Trophoblast cell (in vitro differentiated cells and primary cell): ENCODE data around the gene DENND1A.

Source experiments
- DNase-seq, 2 donors: peaks; one replicate each; pipeline ENCODE4 v3.0.0-alpha.2; 2016
- H2AFZ ChIP-seq: 2 replicates; pipeline ENCODE4 v1.6.1; 2013; ENCODE audit warnings: low read length, moderate library complexity, mild to moderate bottlenecking; ENCODE audit not compliant: insufficient read depth, poor library complexity
- H2AK5ac ChIP-seq: 2 replicates; pipeline ENCODE4 v1.6.1; 2013; ENCODE audit warnings: mild to moderate bottlenecking, low read length
- H2BK120ac ChIP-seq: 2 replicates; pipeline ENCODE4 v1.6.1; 2013; ENCODE audit warnings: low read length, mild to moderate bottlenecking, moderate library complexity; ENCODE audit not compliant: insufficient read depth, poor library complexity
- H2BK12ac ChIP-seq: 2 replicates; pipeline ENCODE4 v1.6.1; 2013; ENCODE audit warnings: mild to moderate bottlenecking, low read length, moderate library complexity
- H2BK5ac ChIP-seq: 2 replicates; pipeline ENCODE4 v1.6.1; 2013; ENCODE audit warnings: low read length, low read depth, moderate library complexity, mild to moderate bottlenecking; ENCODE audit not compliant: poor library complexity
- H3K14ac ChIP-seq: 2 replicates; pipeline ENCODE4 v1.6.1; 2013; ENCODE audit warnings: mild to moderate bottlenecking, low read length
- H3K18ac ChIP-seq: 2 replicates; pipeline ENCODE4 v1.6.1; 2013; ENCODE audit warnings: mild to moderate bottlenecking, low read length
- H3K23ac ChIP-seq: 2 replicates; pipeline ENCODE4 v1.6.1; 2013; ENCODE audit warnings: low read length
- H3K27ac ChIP-seq: 2 replicates; pipeline ENCODE4 v1.5.1; 2013; ENCODE audit warnings: low read depth, mild to moderate bottlenecking, inconsistent platforms, low read length, moderate library complexity
- H3K27me3 ChIP-seq: 2 replicates; pipeline ENCODE4 v1.6.1; 2013; ENCODE audit warnings: inconsistent platforms, mild to moderate bottlenecking, low read length, moderate library complexity; ENCODE audit not compliant: insufficient read depth
- H3K36me3 ChIP-seq, 2 experiments: 1 replicate in 1 of 2; 2 replicates in 1 of 2; pipeline ENCODE4 v1.6.1; 2013; ENCODE audit warnings: low read length in 2 of 2, mild to moderate bottlenecking in 2 of 2, moderate library complexity in 1 of 2; ENCODE audit not compliant: insufficient read depth in 2 of 2, control insufficient read depth in 1 of 2
- H3K4ac ChIP-seq: 2 replicates; pipeline ENCODE4 v1.6.1; 2013; ENCODE audit warnings: low read depth, mild to moderate bottlenecking, low read length, moderate library complexity
- H3K4me1 ChIP-seq, 2 experiments: 1 replicate in 1 of 2; 2 replicates in 1 of 2; pipeline ENCODE4 v1.6.1; 2013; ENCODE audit warnings: low read length in 2 of 2, mild to moderate bottlenecking in 2 of 2, moderate library complexity in 1 of 2; ENCODE audit not compliant: insufficient read depth in 2 of 2, control insufficient read depth in 1 of 2
- H3K4me2 ChIP-seq: 2 replicates; pipeline ENCODE4 v1.6.1; 2013; ENCODE audit warnings: inconsistent platforms, mild to moderate bottlenecking, low read length, moderate library complexity
- H3K4me3 ChIP-seq: 2 replicates; pipeline ENCODE4 v1.5.1; 2013; ENCODE audit warnings: mild to moderate bottlenecking, low read depth, low read length, inconsistent platforms
- H3K79me1 ChIP-seq: one replicate; pipeline ENCODE4 v1.6.1; 2013; ENCODE audit warnings: low read length
- H3K79me2 ChIP-seq: 2 replicates; pipeline ENCODE4 v1.6.1; 2013; ENCODE audit warnings: low read length, mild to moderate bottlenecking; ENCODE audit not compliant: control insufficient read depth, insufficient read depth, poor library complexity
- H3K9ac ChIP-seq: 2 replicates; pipeline ENCODE4 v1.6.1; 2013; ENCODE audit warnings: mild to moderate bottlenecking, low read length
- H3K9me3 ChIP-seq: 2 replicates; pipeline ENCODE4 v1.6.1; 2013; ENCODE audit warnings: low read depth, mild to moderate bottlenecking, control low read depth, inconsistent platforms, low read length; ENCODE audit not compliant: insufficient read depth
- H4K12ac ChIP-seq: 2 replicates; pipeline ENCODE4 v1.6.1; 2013; ENCODE audit warnings: low read depth, mild to moderate bottlenecking, low read length, moderate library complexity
- H4K8ac ChIP-seq: 2 replicates; pipeline ENCODE4 v1.6.1; 2013; ENCODE audit warnings: low read depth, mild to moderate bottlenecking, low read length, moderate library complexity
- H4K91ac ChIP-seq: one replicate; pipeline ENCODE4 v1.6.1; 2013; ENCODE audit warnings: low read depth, mild to moderate bottlenecking, low read length, moderate library complexity
- WGBS: extraction: QIAGEN DNeasy Blood & Tissue Kit; methylation state at CpG from one replicate; pipeline ENCODE4 v1.1.7; 2013; ENCODE audit warnings: missing lambda C conversion rate; ENCODE audit not compliant: insufficient read length, insufficient coverage; ENCODE audit errors: extremely low coverage; 5-methylcytosine and 5-hydroxymethylcytosine counted together

The DENND1A gene

GRCh38 chr9:123772374-123772773 lies 157.6 kb downstream of the DENND1A start:
- Histone ChIP-seq H3K14ac (no peak overlapping the region), H3K36me3 (no peaks in the 10 kb centered on the region), H2BK120ac (no peak overlapping the region), H3K18ac (no peak overlapping the region), H3K9me3 (no peaks in the 10 kb centered on the region), H3K23ac (no peak overlapping the region), H4K8ac (no peak overlapping the region), H2BK12ac (no peak overlapping the region), H3K79me1 (no peaks in the 10 kb centered on the region), H3K4me1 (no peaks in the 10 kb centered on the region), H3K4ac (no peak overlapping the region), H2AFZ (no peak overlapping the region), H3K4me3 (no peak overlapping the region), H2AK5ac (no peak overlapping the region), H3K79me2 (no peaks in the 10 kb centered on the region), H4K91ac (no peak overlapping the region), H2BK5ac (no peak overlapping the region), H3K4me2 (no peak overlapping the region), H4K12ac (no peak overlapping the region), H3K27ac (no peak overlapping the region), H3K9ac (no peak overlapping the region), H3K27me3 (no peaks in the 10 kb centered on the region)
- no CpG with 5 or more reads among the region's 3 CpGs for WGBS
- no peak for DNase-seq

- no peaks in the 10 kb centered on the region for H3K36me3 ChIP-seq
- no peak overlapping the region for H3K4ac ChIP-seq
- no peaks in the 10 kb centered on the region for H3K4me1 ChIP-seq
- H3K27me3 ChIP-seq = no peaks in the 10 kb centered on the region
- no peak overlapping the region for H4K8ac ChIP-seq
- H3K18ac ChIP-seq = no peak overlapping the region
- H4K12ac ChIP-seq = no peak overlapping the region
- no peak overlapping the region for H2BK5ac ChIP-seq
- no peak overlapping the region for H2AFZ ChIP-seq
- H3K9me3 ChIP-seq = no peaks in the 10 kb centered on the region
- H3K9ac ChIP-seq = no peak overlapping the region
- no peak overlapping the region for H3K27ac ChIP-seq
- H3K14ac ChIP-seq = no peak overlapping the region
- no peaks in the 10 kb centered on the region for H3K79me2 ChIP-seq
- no peak for DNase-seq
- no peak overlapping the region for H3K23ac ChIP-seq
- H3K4me2 ChIP-seq = no peak overlapping the region
- no peaks in the 10 kb centered on the region for H3K79me1 ChIP-seq
- H2BK120ac ChIP-seq = no peak overlapping the region
- H2AK5ac ChIP-seq = no peak overlapping the region
- no peak overlapping the region for H4K91ac ChIP-seq
- no CpG with 5 or more reads among the region's 1 CpG for WGBS
- no peak overlapping the region for H2BK12ac ChIP-seq
- no peak overlapping the region for H3K4me3 ChIP-seq
These were observed 158.2 kb downstream of the DENND1A start for GRCh38 chr9:123771690-123772089.

GRCh38 chr9:123769719-123770118 lies 160.2 kb downstream of the DENND1A start:
- no peaks in the 10 kb centered on the region for H3K4me1 ChIP-seq
- no peak overlapping the region for H2AK5ac ChIP-seq
- H3K36me3 ChIP-seq = no peaks in the 10 kb centered on the region
- H3K4ac ChIP-seq = no peak overlapping the region
- no peak overlapping the region for H2BK120ac ChIP-seq
- no peak for DNase-seq
- H4K8ac ChIP-seq = no peak overlapping the region
- no peak overlapping the region for H3K14ac ChIP-seq
- no peak overlapping the region for H3K4me2 ChIP-seq
- no peaks in the 10 kb centered on the region for H3K79me1 ChIP-seq
- no peak overlapping the region for H2AFZ ChIP-seq
- no peak overlapping the region for H3K18ac ChIP-seq
- H2BK5ac ChIP-seq = no peak overlapping the region
- no peak overlapping the region for H3K23ac ChIP-seq
- H3K27ac ChIP-seq = no peak overlapping the region
- no peak overlapping the region for H4K12ac ChIP-seq
- no CpG with 5 or more reads among the region's 6 CpGs for WGBS
- H3K27me3 ChIP-seq = no peaks in the 10 kb centered on the region
- H4K91ac ChIP-seq = no peak overlapping the region
- no peak overlapping the region for H3K9ac ChIP-seq
- no peaks in the 10 kb centered on the region for H3K9me3 ChIP-seq
- H3K4me3 ChIP-seq = no peak overlapping the region
- no peaks in the 10 kb centered on the region for H3K79me2 ChIP-seq
- no peak overlapping the region for H2BK12ac ChIP-seq

- Histone ChIP-seq H3K79me2 (no peaks in the 10 kb centered on the region), H3K4me3 (no peak overlapping the region), H3K4ac (no peak overlapping the region), H3K23ac (no peak overlapping the region), H3K9ac (no peak overlapping the region), H3K79me1 (peaks cover 2% of the 10 kb centered on the region), H3K27me3 (no peaks in the 10 kb centered on the region), H2BK120ac (no peak overlapping the region), H2AK5ac (no peak overlapping the region), H4K91ac (no peak overlapping the region), H2AFZ (no peak overlapping the region), H3K27ac (no peak overlapping the region), H3K9me3 (no peaks in the 10 kb centered on the region), H2BK5ac (no peak overlapping the region), H3K36me3 (no peaks in the 10 kb centered on the region), H3K14ac (no peak overlapping the region), H3K4me2 (no peak overlapping the region), H3K4me1 (peaks cover 3 to 4% of the 10 kb centered on the region in 2 experiments), H2BK12ac (no peak overlapping the region), H4K8ac (no peak overlapping the region), H3K18ac (no peak overlapping the region), H4K12ac (no peak overlapping the region)
- DNase-seq = peak; percentile 38 to 64
- no CpG with 5 or more reads among the region's 4 CpGs for WGBS
These were observed 165.9 kb downstream of the DENND1A start for GRCh38 chr9:123763910-123764588.
